ENCODE measurements around the gene SAMD9L. TPM values are rescaled to one million over a fixed set of nuclear protein-coding genes. Genes with fewer than 3 reads are reported as not detected.

The SAMD9L gene
- not detected for polyA plus RNA-seq (2012; ENCODE audit: insufficient read depth, insufficient read length, low read depth)

- Histone ChIP-seq H3K36me3 (no peaks in the 10 kb centered on the region), H3K9me3 (no peaks in the 10 kb centered on the region), H3K27me3 (peaks cover 14% of the 10 kb centered on the region), H3K4me3 (ENCODE audit: low read depth, low read length) (no peak within 1 kb of the TSS), H3K4me1 (no peaks in the 10 kb centered on the region)
- TF ChIP-seq CTCF (IDR thresholded peaks at IDR 0.05; ENCODE audit: low read depth, low read length): no peak
- no peak for DNase-seq
Observed at GRCh38 chr7:93148144-93148543, at the start of gene SAMD9L. SAMD9L (minus strand) TSS chr7:93148385; CDS start chr7:93135971, 12,414 bp downstream.

GRCh38 chr7:93196336-93196735, 48.2 kb upstream of the SAMD9L start:
- Histone ChIP-seq H3K4me1 (no peaks in the 10 kb centered on the region), H3K27me3 (peaks cover 7% of the 10 kb centered on the region; the same call in 1 of the 2 replicates), H3K36me3 (no peaks in the 10 kb centered on the region), H3K9me3 (no peaks in the 10 kb centered on the region), H3K4me3 (ENCODE audit: low read depth, low read length) (no peak overlapping the region)
- no peak for TF ChIP-seq CTCF (IDR thresholded peaks at IDR 0.05; ENCODE audit: low read depth, low read length)
- DNase-seq: no peak

- Histone ChIP-seq H3K4me3 (ENCODE audit: low read depth, low read length) (no peak overlapping the region), H3K27me3 (peaks cover 9% of the 10 kb centered on the region; the same call in 1 of the 2 replicates), H3K36me3 (no peaks in the 10 kb centered on the region), H3K4me1 (no peaks in the 10 kb centered on the region), H3K9me3 (no peaks in the 10 kb centered on the region)
- no peak for TF ChIP-seq CTCF (IDR thresholded peaks at IDR 0.05; ENCODE audit: low read depth, low read length)
- DNase-seq: no peak
Observed at GRCh38 chr7:93194386-93194785, 46.2 kb upstream of the SAMD9L start.

- Histone ChIP-seq H3K4me3 (ENCODE audit: low read depth, low read length) (no peak overlapping the region), H3K9me3 (no peaks in the 10 kb centered on the region), H3K27me3 (peaks cover 4% of the 10 kb centered on the region; the same call in 1 of the 2 replicates), H3K4me1 (no peaks in the 10 kb centered on the region), H3K36me3 (no peaks in the 10 kb centered on the region)
- no peak for DNase-seq
- TF ChIP-seq CTCF (IDR thresholded peaks at IDR 0.05; ENCODE audit: low read depth, low read length): no peak
Observed at GRCh38 chr7:93188870-93189634, 40.9 kb upstream of the SAMD9L start.

GRCh38 chr7:93185303-93186027, 37.3 kb upstream of the SAMD9L start:
- no peaks in the 10 kb centered on the region for H3K27me3 ChIP-seq
- no peaks in the 10 kb centered on the region for H3K36me3 ChIP-seq
- H3K9me3 ChIP-seq: no peaks in the 10 kb centered on the region
- no peak for DNase-seq
- no peak overlapping the region for H3K4me3 ChIP-seq (ENCODE audit: low read depth, low read length)
- no peak for TF ChIP-seq CTCF (IDR thresholded peaks at IDR 0.05; ENCODE audit: low read depth, low read length)
- H3K4me1 ChIP-seq: no peaks in the 10 kb centered on the region

- Histone ChIP-seq H3K4me3 (ENCODE audit: low read depth, low read length) (no peak overlapping the region), H3K9me3 (no peaks in the 10 kb centered on the region), H3K27me3 (no peaks in the 10 kb centered on the region; the same call in 1 of the 2 replicates), H3K4me1 (no peaks in the 10 kb centered on the region), H3K36me3 (no peaks in the 10 kb centered on the region)
- no peak for TF ChIP-seq CTCF (IDR thresholded peaks at IDR 0.05; ENCODE audit: low read depth, low read length)
- DNase-seq: no peak
Observed at GRCh38 chr7:93179173-93179572, 31.0 kb upstream of the SAMD9L start.
